Neural cell (in vitro differentiated cells): ENCODE results near the gene SMIM10L2A. TPM values are rescaled to one million over a fixed set of nuclear protein-coding genes. Genes with fewer than 3 reads are reported as not detected.

ENCODE experiments used
- H2AFZ ChIP-seq: fragments of 200-600, 300-800 bp; sonication (generic), shearing (Covaris generic); 2 replicates; pipeline ENCODE4 v1.6.0; 2014; ENCODE audit warnings: low read depth, mild to moderate bottlenecking, antibody characterized with exemption, low read length, moderate library complexity
- H3F3A ChIP-seq: fragments of 200-600 bp; shearing (Covaris generic); 2 replicates; pipeline ENCODE4 v1.6.1; 2016; ENCODE audit warnings: mild to moderate bottlenecking, moderate library complexity, mixed read lengths, antibody characterized with exemption, low read length; ENCODE audit not compliant: insufficient read depth, poor library complexity, severe bottlenecking
- H3K27ac ChIP-seq: fragments of 200-600, 300-800 bp; sonication (generic), shearing (Covaris generic); 2 replicates; pipeline ENCODE4 v1.5.1; 2014; ENCODE audit warnings: mild to moderate bottlenecking, low read length, moderate library complexity
- H3K27me3 ChIP-seq: fragments of 300-800, 200-600 bp; sonication (generic), shearing (Covaris generic); 2 replicates; pipeline ENCODE4 v1.6.0; 2014; ENCODE audit warnings: mild to moderate bottlenecking, low read depth, low read length, moderate library complexity; ENCODE audit not compliant: insufficient read depth
- H3K36me3 ChIP-seq: fragments of 300-800, 200-600 bp; sonication (generic), shearing (Covaris generic); 2 replicates; pipeline ENCODE4 v1.5.1; 2014; ENCODE audit warnings: mild to moderate bottlenecking, antibody characterized with exemption, low read length, moderate library complexity; ENCODE audit not compliant: insufficient read depth
- H3K4me2 ChIP-seq: fragments of 300-800, 200-600 bp; sonication (generic), shearing (Covaris generic); 2 replicates; pipeline ENCODE4 v1.6.0; 2014; ENCODE audit warnings: mild to moderate bottlenecking, low read length
- H3K4me3 ChIP-seq: fragments of 300-800, 200-600 bp; sonication (generic), shearing (Covaris generic); 2 replicates; pipeline ENCODE4 v1.5.1; 2014; ENCODE audit warnings: mild to moderate bottlenecking, low read length, moderate library complexity
- H3K79me2 ChIP-seq: fragments of 200-600 bp; shearing (Covaris generic); replicated peaks from 2 replicates; pipeline ENCODE4 v1.6.0; 2014; ENCODE audit warnings: mild to moderate bottlenecking, low read length, moderate library complexity; ENCODE audit not compliant: insufficient read depth
- H3K9ac ChIP-seq: fragments of 300-800, 200-600 bp; sonication (generic), shearing (Covaris generic); 2 replicates; pipeline ENCODE4 v1.6.1; 2016; ENCODE audit warnings: mild to moderate bottlenecking, low read length, mixed read lengths
- H3K9me2 ChIP-seq: fragments of 200-600 bp; shearing (Covaris generic); 2 replicates; pipeline ENCODE4 v1.6.1; 2016; ENCODE audit warnings: mild to moderate bottlenecking, low read length, mixed read lengths; ENCODE audit not compliant: insufficient read depth
- H3K9me3 ChIP-seq: fragments of 200-600, 300-800 bp; sonication (generic), shearing (Covaris generic); 2 replicates; pipeline ENCODE4 v1.6.1; 2016; ENCODE audit warnings: mild to moderate bottlenecking, mixed run types, low read length, moderate library complexity, mixed read lengths
- H4K20me1 ChIP-seq: fragments of 200-600 bp; shearing (Covaris generic); 2 replicates; pipeline ENCODE4 v1.6.1; 2016; ENCODE audit warnings: mild to moderate bottlenecking, mixed run types; ENCODE audit not compliant: insufficient read depth
- EP300 ChIP-seq: fragments of 450-650 bp; conservative IDR thresholded peaks from 2 replicates; pipeline ENCODE4 v1.6.1; 2014; ENCODE audit warnings: antibody characterized with exemption, mild to moderate bottlenecking, moderate library complexity; ENCODE audit not compliant: poor library complexity, severe bottlenecking
- EZH2 ChIP-seq: fragments of 200-600, 300-800 bp; shearing (Covaris generic), sonication (generic); IDR thresholded peaks from 2 replicates; pipeline ENCODE4 v1.6.1; 2014; ENCODE audit warnings: antibody characterized with exemption, low read length, borderline replicate concordance, mild to moderate bottlenecking; ENCODE audit not compliant: insufficient read depth, poor library complexity, severe bottlenecking
- MXI1 ChIP-seq: fragments of 450-650 bp; conservative IDR thresholded peaks from 2 replicates; pipeline ENCODE4 v1.6.1; 2014; ENCODE audit warnings: antibody characterized with exemption, mild to moderate bottlenecking; ENCODE audit not compliant: poor library complexity, severe bottlenecking
- POLR2AphosphoS5 ChIP-seq: IDR thresholded peaks from 2 replicates; pipeline ENCODE4 v1.6.1; 2012
- RAD21 ChIP-seq: fragments of 450-650 bp; conservative IDR thresholded peaks from 2 replicates; pipeline ENCODE4 v1.6.1; 2014; ENCODE audit warnings: antibody characterized with exemption, mild to moderate bottlenecking, moderate library complexity
- SMC3 ChIP-seq: fragments of 450-650 bp; conservative IDR thresholded peaks from 2 replicates; pipeline ENCODE4 v1.6.1; 2014; ENCODE audit warnings: antibody characterized with exemption, mild to moderate bottlenecking, moderate library complexity; ENCODE audit not compliant: poor library complexity
- TAF1 ChIP-seq: IDR thresholded peaks from 2 replicates; pipeline ENCODE4 v1.6.1; 2012; ENCODE audit warnings: low read depth
- polyA plus RNA-seq: library from polyadenylated mRNA; depleted of rRNA; stranded (reverse); fragments of >200 nt; gene quantifications from 2 replicates; pipeline ENCODE4 v1.2.3, GENCODE V29; 2014
- TF ChIP-seq, protein P1 (sequence below): fragments of 450-650 bp; IDR thresholded peaks from 2 replicates; pipeline ENCODE4 v1.5.1; 2014; ENCODE audit warnings: antibody characterized with exemption, mild to moderate bottlenecking, moderate library complexity; ENCODE audit not compliant: poor library complexity, severe bottlenecking
- TF ChIP-seq, protein P2 (sequence below): IDR thresholded peaks from 2 replicates; pipeline ENCODE4 v1.6.1; 2012; ENCODE audit warnings: borderline replicate concordance

SMIM10L2A gene
- polyA plus RNA-seq, 1 donor from 2014 or later: 5.4 TPM

DNA sequence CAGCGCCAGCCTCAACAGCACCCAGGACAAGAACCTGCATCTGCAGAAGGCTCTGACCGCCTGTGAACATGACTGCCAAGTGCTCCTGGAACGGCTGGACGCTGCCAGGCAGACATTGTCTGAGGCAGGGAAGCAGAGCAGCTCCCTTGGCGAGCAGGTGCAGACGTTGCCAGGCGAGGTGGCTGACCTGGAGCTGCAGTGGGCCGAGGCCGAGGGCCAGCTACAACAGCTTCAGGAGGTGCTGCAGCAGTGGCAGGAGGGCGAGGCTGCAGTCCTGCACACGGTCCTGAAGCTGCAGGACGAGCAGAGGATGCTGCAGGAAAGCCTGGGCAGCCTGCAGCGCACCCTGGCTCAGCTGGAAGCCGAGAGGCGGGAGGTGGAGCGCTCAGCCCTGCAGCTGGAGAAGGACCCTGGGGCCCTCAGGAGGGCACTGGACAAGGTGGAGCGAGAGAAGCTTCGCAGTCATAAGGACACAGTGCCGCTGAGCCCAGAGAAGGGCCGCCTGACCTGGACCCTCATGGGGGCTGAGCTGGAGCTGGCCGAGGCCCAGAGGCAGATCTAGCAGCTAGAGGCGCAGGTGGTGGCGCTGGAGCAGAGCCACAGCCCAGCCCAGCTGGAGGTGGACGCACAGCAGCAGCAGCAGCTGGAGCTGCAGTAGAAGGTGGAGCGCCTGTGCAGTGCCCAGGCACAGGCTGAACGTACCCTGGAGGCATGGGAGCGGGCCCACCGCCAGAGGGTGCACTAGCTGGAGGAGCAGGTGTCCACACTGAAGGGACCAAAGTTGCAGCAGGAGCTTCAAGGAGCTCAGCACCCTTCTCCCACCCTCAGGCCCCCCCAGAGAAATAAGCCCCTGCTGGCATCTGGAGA, 16.4 kb downstream of the SMIM10L2A start:
- no peaks in the 10 kb centered on the region for H3K79me2 ChIP-seq
- H3K36me3 ChIP-seq: no peaks in the 10 kb centered on the region
- no peak overlapping the region for H3K9ac ChIP-seq
- no peak overlapping the region for H3K4me3 ChIP-seq
- no peaks in the 10 kb centered on the region for H3F3A ChIP-seq
- TF ChIP-seq, protein P1, sequence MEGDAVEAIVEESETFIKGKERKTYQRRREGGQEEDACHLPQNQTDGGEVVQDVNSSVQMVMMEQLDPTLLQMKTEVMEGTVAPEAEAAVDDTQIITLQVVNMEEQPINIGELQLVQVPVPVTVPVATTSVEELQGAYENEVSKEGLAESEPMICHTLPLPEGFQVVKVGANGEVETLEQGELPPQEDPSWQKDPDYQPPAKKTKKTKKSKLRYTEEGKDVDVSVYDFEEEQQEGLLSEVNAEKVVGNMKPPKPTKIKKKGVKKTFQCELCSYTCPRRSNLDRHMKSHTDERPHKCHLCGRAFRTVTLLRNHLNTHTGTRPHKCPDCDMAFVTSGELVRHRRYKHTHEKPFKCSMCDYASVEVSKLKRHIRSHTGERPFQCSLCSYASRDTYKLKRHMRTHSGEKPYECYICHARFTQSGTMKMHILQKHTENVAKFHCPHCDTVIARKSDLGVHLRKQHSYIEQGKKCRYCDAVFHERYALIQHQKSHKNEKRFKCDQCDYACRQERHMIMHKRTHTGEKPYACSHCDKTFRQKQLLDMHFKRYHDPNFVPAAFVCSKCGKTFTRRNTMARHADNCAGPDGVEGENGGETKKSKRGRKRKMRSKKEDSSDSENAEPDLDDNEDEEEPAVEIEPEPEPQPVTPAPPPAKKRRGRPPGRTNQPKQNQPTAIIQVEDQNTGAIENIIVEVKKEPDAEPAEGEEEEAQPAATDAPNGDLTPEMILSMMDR: no peak
- no peak for TF ChIP-seq SMC3
- TF ChIP-seq RAD21: no peak
- TF ChIP-seq POLR2AphosphoS5: no peak
- TF ChIP-seq EP300: no peak
- TF ChIP-seq, protein P2, sequence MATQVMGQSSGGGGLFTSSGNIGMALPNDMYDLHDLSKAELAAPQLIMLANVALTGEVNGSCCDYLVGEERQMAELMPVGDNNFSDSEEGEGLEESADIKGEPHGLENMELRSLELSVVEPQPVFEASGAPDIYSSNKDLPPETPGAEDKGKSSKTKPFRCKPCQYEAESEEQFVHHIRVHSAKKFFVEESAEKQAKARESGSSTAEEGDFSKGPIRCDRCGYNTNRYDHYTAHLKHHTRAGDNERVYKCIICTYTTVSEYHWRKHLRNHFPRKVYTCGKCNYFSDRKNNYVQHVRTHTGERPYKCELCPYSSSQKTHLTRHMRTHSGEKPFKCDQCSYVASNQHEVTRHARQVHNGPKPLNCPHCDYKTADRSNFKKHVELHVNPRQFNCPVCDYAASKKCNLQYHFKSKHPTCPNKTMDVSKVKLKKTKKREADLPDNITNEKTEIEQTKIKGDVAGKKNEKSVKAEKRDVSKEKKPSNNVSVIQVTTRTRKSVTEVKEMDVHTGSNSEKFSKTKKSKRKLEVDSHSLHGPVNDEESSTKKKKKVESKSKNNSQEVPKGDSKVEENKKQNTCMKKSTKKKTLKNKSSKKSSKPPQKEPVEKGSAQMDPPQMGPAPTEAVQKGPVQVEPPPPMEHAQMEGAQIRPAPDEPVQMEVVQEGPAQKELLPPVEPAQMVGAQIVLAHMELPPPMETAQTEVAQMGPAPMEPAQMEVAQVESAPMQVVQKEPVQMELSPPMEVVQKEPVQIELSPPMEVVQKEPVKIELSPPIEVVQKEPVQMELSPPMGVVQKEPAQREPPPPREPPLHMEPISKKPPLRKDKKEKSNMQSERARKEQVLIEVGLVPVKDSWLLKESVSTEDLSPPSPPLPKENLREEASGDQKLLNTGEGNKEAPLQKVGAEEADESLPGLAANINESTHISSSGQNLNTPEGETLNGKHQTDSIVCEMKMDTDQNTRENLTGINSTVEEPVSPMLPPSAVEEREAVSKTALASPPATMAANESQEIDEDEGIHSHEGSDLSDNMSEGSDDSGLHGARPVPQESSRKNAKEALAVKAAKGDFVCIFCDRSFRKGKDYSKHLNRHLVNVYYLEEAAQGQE: no peak
- no peak for TF ChIP-seq EZH2
- TF ChIP-seq MXI1: no peak
- no peak for TF ChIP-seq TAF1
- H3K27me3 ChIP-seq: no peaks in the 10 kb centered on the region
- no peaks in the 10 kb centered on the region for H4K20me1 ChIP-seq
- H3K27ac ChIP-seq: no peak overlapping the region
- H3K4me2 ChIP-seq: no peak overlapping the region
- no peak overlapping the region for H2AFZ ChIP-seq
- no peaks in the 10 kb centered on the region for H3K9me2 ChIP-seq
- H3K9me3 ChIP-seq: no peaks in the 10 kb centered on the region

DNA sequence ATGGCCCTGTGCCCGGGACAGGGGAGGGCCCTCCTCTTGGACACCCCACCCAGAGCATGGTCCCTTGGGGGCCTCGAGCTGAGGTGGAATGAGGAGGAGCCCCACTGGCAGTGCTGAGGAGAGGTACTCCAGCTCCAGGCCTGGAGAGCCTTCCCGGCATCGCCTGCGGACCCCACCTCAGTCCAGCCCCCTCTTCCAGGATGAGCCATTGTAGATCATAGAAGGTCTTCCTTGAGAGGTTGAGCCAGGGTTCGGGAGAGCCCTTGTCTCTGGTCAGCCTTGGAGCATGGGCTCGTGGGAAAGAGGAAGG, 16.9 kb downstream of the SMIM10L2A start:
- Histone ChIP-seq H3F3A (no peaks in the 10 kb centered on the region), H2AFZ (no peak overlapping the region), H3K27me3 (no peaks in the 10 kb centered on the region), H3K9me2 (no peaks in the 10 kb centered on the region), H3K9ac (no peak overlapping the region), H3K27ac (no peak overlapping the region), H3K79me2 (no peaks in the 10 kb centered on the region), H3K36me3 (no peaks in the 10 kb centered on the region), H3K4me2 (no peak overlapping the region), H3K4me3 (no peak overlapping the region), H4K20me1 (no peaks in the 10 kb centered on the region), H3K9me3 (no peaks in the 10 kb centered on the region)
- TF ChIP-seq EP300: no peak
- TF ChIP-seq POLR2AphosphoS5: no peak
- no peak for TF ChIP-seq MXI1
- no peak for TF ChIP-seq RAD21
- TF ChIP-seq, protein P2: no peak
- no peak for TF ChIP-seq EZH2
- TF ChIP-seq, protein P1: no peak
- no peak for TF ChIP-seq SMC3
- no peak for TF ChIP-seq TAF1
